Limb (tissue), 2 donors: ENCODE data around the gene PLA2G4C.

Experiments
- DNase-seq, 2 donors: peaks; one replicate each; pipeline ENCODE4 v3.0.0-alpha.2; 2016; ENCODE audit errors: extremely low spot score in 2 of 2

Gene PLA2G4C

GRCh38 chr19:48110350-48110966 is at the start of gene PLA2G4C:
Gene PLA2G4C, minus strand, starts transcription at chr19:48110817. Its CDS starts 4,288 bp downstream, at chr19:48106529.
- peak; percentile 86 to 91 for DNase-seq

- DNase-seq = no peak
Measured at GRCh38 chr19:48158210-48158790, 47.7 kb upstream of the PLA2G4C start.

- no peak for DNase-seq
Measured at GRCh38 chr19:48154003-48154402, 43.4 kb upstream of the PLA2G4C start.

GRCh38 chr19:48152551-48152950 is 41.9 kb upstream of the PLA2G4C start:
- DNase-seq = peak; percentile 79 to 80

- DNase-seq = no peak
Measured at GRCh38 chr19:48149430-48149829, 38.8 kb upstream of the PLA2G4C start.

GRCh38 chr19:48148576-48148975 is 38.0 kb upstream of the PLA2G4C start:
- no peak for DNase-seq

GRCh38 chr19:48147597-48148175 is 37.1 kb upstream of the PLA2G4C start:
- no peak for DNase-seq

GRCh38 chr19:48139053-48139452 is 28.4 kb upstream of the PLA2G4C start:
- no peak for DNase-seq

- no peak for DNase-seq
Measured at GRCh38 chr19:48137411-48137810, 26.8 kb upstream of the PLA2G4C start.

GRCh38 chr19:48136547-48136946 is 25.9 kb upstream of the PLA2G4C start:
- no peak for DNase-seq

- peak in 1 of 2 donors; percentile 49 for DNase-seq
Measured at GRCh38 chr19:48135411-48135810, 24.8 kb upstream of the PLA2G4C start.

- no peak for DNase-seq
Measured at GRCh38 chr19:48133094-48133493, 22.5 kb upstream of the PLA2G4C start.

- no peak for DNase-seq
Measured at GRCh38 chr19:48127561-48127960, 16.9 kb upstream of the PLA2G4C start.

- no peak for DNase-seq
Measured at GRCh38 chr19:48123907-48124651, 13.5 kb upstream of the PLA2G4C start.

- DNase-seq = no peak
Measured at GRCh38 chr19:48122421-48122820, 11.8 kb upstream of the PLA2G4C start.

GRCh38 chr19:48121909-48122371 is 11.3 kb upstream of the PLA2G4C start:
- no peak for DNase-seq

GRCh38 chr19:48121066-48121465 is 10.4 kb upstream of the PLA2G4C start:
- no peak for DNase-seq

- DNase-seq = no peak
Measured at GRCh38 chr19:48120505-48120904, 9.9 kb upstream of the PLA2G4C start.

GRCh38 chr19:48118131-48118517 is 7.5 kb upstream of the PLA2G4C start:
- DNase-seq = no peak

- no peak for DNase-seq
Measured at GRCh38 chr19:48117515-48118130, 7.0 kb upstream of the PLA2G4C start.

- no peak for DNase-seq
Measured at GRCh38 chr19:48113190-48113917, 2.7 kb upstream of the PLA2G4C start.
